LNCAP (cell line): ENCODE results near the gene CDH12.

Experiments
- TF ChIP-seq, protein P1 (sequence below): fragments of 450-650 bp; IDR thresholded peaks from 2 replicates; pipeline ENCODE4 v1.5.1; 2017; ENCODE audit warnings: mild to moderate bottlenecking

Gene CDH12

DNA sequence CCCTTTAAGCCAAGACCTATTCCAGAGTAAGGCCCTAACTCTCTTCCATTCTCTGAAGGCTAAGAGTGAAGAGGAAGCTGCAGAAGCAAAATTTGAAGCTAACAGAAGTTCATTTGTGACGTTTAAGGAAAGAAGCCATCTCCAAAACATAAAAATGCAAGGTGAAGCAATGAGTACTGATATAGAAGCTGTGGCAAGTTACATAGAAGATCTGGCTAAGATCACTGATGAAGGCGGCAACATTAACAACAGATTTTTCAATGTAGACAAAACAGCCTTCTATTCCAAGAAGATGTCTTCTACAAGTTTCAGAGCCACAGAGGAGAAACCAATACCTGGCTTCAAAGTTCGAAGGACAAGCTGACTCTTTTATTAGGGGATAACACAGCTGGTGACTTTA lies 1143.4 kb downstream of the CDH12 start:
- TF ChIP-seq, protein P1, sequence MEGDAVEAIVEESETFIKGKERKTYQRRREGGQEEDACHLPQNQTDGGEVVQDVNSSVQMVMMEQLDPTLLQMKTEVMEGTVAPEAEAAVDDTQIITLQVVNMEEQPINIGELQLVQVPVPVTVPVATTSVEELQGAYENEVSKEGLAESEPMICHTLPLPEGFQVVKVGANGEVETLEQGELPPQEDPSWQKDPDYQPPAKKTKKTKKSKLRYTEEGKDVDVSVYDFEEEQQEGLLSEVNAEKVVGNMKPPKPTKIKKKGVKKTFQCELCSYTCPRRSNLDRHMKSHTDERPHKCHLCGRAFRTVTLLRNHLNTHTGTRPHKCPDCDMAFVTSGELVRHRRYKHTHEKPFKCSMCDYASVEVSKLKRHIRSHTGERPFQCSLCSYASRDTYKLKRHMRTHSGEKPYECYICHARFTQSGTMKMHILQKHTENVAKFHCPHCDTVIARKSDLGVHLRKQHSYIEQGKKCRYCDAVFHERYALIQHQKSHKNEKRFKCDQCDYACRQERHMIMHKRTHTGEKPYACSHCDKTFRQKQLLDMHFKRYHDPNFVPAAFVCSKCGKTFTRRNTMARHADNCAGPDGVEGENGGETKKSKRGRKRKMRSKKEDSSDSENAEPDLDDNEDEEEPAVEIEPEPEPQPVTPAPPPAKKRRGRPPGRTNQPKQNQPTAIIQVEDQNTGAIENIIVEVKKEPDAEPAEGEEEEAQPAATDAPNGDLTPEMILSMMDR, result no peak

- TF ChIP-seq, protein P1, result no peak
Observed at GRCh38 chr5:21704974-21705668, 1148.0 kb downstream of the CDH12 start.

GRCh38 chr5:21701317-21701716 lies 1151.8 kb downstream of the CDH12 start:
- TF ChIP-seq, protein P1, result no peak
